Inflammatory macrophage treated with lipopolysaccharide for 1 hour (primary cell): ENCODE data around the gene EBLN2.

Source experiments
- DNase-seq, 2 donors: peaks; one replicate each; pipeline ENCODE4 v3.0.0-alpha.2; 2020 to 2022

EBLN2 gene

GRCh38 chr3:73108750-73109149 lies 47.3 kb downstream of the EBLN2 start:
- DNase-seq = no peak

GRCh38 chr3:73110530-73110929 lies 49.1 kb downstream of the EBLN2 start:
- no peak for DNase-seq
